ENCODE data around the gene ATP6AP1. TPM values are rescaled to one million over a fixed set of nuclear protein-coding genes. Genes with fewer than 3 reads are reported as not detected.

The ATP6AP1 gene
- polyA plus RNA-seq, 1 experiment: 143 TPM

- H3K36me3 ChIP-seq (ENCODE audit: control insufficient read depth, insufficient read depth, low read length): peaks cover 12% of the 10 kb centered on the region
- no peak for DNase-seq (ENCODE audit: low read depth)
- POLR2A ChIA-PET: no interaction called here
- no peak overlapping the region for H3K4me3 ChIP-seq (ENCODE audit: low read depth, low read length)
- no peaks in the 10 kb centered on the region for H3K27me3 ChIP-seq (ENCODE audit: control insufficient read depth, insufficient read depth, low read length)
- TF ChIP-seq, protein P1, sequence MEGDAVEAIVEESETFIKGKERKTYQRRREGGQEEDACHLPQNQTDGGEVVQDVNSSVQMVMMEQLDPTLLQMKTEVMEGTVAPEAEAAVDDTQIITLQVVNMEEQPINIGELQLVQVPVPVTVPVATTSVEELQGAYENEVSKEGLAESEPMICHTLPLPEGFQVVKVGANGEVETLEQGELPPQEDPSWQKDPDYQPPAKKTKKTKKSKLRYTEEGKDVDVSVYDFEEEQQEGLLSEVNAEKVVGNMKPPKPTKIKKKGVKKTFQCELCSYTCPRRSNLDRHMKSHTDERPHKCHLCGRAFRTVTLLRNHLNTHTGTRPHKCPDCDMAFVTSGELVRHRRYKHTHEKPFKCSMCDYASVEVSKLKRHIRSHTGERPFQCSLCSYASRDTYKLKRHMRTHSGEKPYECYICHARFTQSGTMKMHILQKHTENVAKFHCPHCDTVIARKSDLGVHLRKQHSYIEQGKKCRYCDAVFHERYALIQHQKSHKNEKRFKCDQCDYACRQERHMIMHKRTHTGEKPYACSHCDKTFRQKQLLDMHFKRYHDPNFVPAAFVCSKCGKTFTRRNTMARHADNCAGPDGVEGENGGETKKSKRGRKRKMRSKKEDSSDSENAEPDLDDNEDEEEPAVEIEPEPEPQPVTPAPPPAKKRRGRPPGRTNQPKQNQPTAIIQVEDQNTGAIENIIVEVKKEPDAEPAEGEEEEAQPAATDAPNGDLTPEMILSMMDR (IDR thresholded peaks at IDR 0.05; ENCODE audit: insufficient read depth, low read depth, low read length): no peak
- CTCF ChIA-PET: no interaction called here
These were observed 24.6 kb upstream of the ATP6AP1 start for GRCh38 chrX:154403858-154404257.

DNA sequence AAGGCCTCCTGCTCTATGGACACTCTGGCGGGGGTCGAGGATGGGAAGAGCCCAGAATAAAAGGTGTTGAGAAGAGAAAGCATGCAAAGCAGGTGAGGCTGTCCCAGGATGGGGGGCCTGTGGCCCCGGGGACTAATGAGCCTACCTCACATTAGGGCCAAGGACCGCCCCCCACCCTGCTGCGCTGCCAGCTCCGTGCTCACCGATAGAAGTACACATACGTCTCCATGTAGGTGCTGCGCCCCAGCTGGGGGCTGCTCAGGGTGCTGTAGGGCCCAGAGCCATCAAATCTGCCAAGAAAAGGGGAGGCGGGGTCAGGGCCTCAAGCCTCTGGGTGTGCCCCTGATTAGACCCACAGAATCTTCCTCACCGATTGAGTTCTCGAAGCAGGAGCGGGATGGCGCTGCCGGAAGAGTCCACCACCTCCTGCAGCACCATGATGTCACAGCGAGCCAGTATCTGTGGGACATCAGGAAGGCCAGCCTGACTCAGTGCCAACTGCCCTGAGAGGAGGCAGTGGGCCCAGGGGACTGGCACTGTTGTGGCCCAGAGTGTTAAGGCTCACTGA is 23.8 kb upstream of the ATP6AP1 start:
- no peak for DNase-seq (ENCODE audit: low read depth)
- TF ChIP-seq, protein P1 (IDR thresholded peaks at IDR 0.05; ENCODE audit: insufficient read depth, low read depth, low read length): no peak

DNA sequence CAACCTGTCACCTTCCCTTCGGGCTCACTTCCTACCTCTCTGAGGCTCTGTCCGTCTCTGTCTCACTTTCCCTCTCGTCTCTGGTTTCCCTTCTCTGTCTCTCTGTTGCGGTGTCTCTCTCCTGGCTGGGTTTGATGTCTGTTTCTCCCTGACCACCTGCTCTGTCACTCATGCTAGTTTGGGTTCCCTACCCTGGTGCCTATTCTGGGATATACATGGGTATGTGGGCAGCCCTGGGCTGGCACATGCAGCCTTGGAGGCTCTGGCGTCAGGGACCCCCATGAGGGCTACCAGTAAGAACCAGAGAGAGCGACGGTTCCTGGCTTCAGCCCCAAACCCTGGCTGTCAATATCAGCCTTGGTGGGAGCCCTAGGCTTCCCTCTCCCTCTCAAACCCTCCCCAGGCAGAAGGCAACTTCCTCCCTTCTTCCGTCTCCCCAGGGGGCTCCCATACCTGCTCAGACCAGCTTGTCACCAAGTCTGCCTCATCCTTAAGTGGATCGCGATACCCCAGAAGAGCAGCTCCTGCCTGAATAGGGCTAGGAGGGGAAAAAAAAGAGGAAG is 19.7 kb upstream of the ATP6AP1 start:
- Histone ChIP-seq H3K4me3 (ENCODE audit: low read depth, low read length) (peak overlapping the region; percentile 43), H3K36me3 (ENCODE audit: control insufficient read depth, insufficient read depth, low read length) (no peaks in the 10 kb centered on the region; the same call in 1 of the 2 replicates), H3K27me3 (ENCODE audit: control insufficient read depth, insufficient read depth, low read length) (no peaks in the 10 kb centered on the region)
- ChIA-PET POLR2A (no interaction called here), CTCF (interaction anchor here (1.3 to 1.7 kb wide), 2 partner anchors 81 to 119 kb away, joined by 4 to 7 read pairs; partner anchors contain the start of gene SLC10A3)
- TF ChIP-seq, protein P1 (IDR thresholded peaks at IDR 0.05; ENCODE audit: insufficient read depth, low read depth, low read length): no peak
- DNase-seq (ENCODE audit: low read depth): no peak

More for the DNA sequence above, 23.8 kb upstream of the ATP6AP1 start:
- H3K4me3 ChIP-seq (ENCODE audit: low read depth, low read length): no peak overlapping the region
- CTCF ChIA-PET: no interaction called here
- H3K27me3 ChIP-seq (ENCODE audit: control insufficient read depth, insufficient read depth, low read length): no peaks in the 10 kb centered on the region
- POLR2A ChIA-PET: no interaction called here
- peaks cover 6% of the 10 kb centered on the region for H3K36me3 ChIP-seq (ENCODE audit: control insufficient read depth, insufficient read depth, low read length)

- TF ChIP-seq, protein P1 (IDR thresholded peaks at IDR 0.05; ENCODE audit: insufficient read depth, low read depth, low read length): no peak
- ChIA-PET CTCF (interaction anchor here (1.3 to 1.7 kb wide), 3 partner anchors 10 to 118 kb away, joined by 4 to 7 read pairs (median 7); partner anchors contain the start of genes RPL10 and SLC10A3), POLR2A (no interaction called here)
- Histone ChIP-seq H3K4me3 (ENCODE audit: low read depth, low read length) (peak within 1 kb of the TSS; percentile 43), H3K27me3 (ENCODE audit: control insufficient read depth, insufficient read depth, low read length) (no peaks in the 10 kb centered on the region), H3K36me3 (ENCODE audit: control insufficient read depth, insufficient read depth, low read length) (no peaks in the 10 kb centered on the region; the same call in 1 of the 2 replicates)
- DNase-seq (ENCODE audit: low read depth): peak; percentile 42
These were observed 19.1 kb upstream of the ATP6AP1 start, which contains the start of gene DNASE1L1 for GRCh38 chrX:154409222-154409871. Gene DNASE1L1 (minus strand): TSS chrX:154409254. CDS start chrX:154405568, 3,686 bp downstream.

GRCh38 chrX:154411981-154412340 is 16.5 kb upstream of the ATP6AP1 start:
- ChIA-PET CTCF (interaction anchor here (0.8 to 1.5 kb wide), 3 partner anchors 14 to 115 kb away, joined by 3 read pairs; no protein-coding TSS in a partner anchor), POLR2A (interaction anchor here (0.6 kb wide), 2 partner anchors 33 to 125 kb away, joined by 3 read pairs; no protein-coding TSS in a partner anchor)
- DNase-seq (ENCODE audit: low read depth): no peak
- Histone ChIP-seq H3K27me3 (ENCODE audit: control insufficient read depth, insufficient read depth, low read length) (no peaks in the 10 kb centered on the region), H3K4me3 (ENCODE audit: low read depth, low read length) (peak overlapping the region; percentile 58), H3K36me3 (ENCODE audit: control insufficient read depth, insufficient read depth, low read length) (no peaks in the 10 kb centered on the region; the same call in 1 of the 2 replicates)
- TF ChIP-seq, protein P1 (IDR thresholded peaks at IDR 0.05; ENCODE audit: insufficient read depth, low read depth, low read length): no peak
